ENCODE data around the gene EHF.
A peak's percentile ranks its signal among the peaks of the same experiment; 100 is the strongest.

The EHF gene

DNA sequence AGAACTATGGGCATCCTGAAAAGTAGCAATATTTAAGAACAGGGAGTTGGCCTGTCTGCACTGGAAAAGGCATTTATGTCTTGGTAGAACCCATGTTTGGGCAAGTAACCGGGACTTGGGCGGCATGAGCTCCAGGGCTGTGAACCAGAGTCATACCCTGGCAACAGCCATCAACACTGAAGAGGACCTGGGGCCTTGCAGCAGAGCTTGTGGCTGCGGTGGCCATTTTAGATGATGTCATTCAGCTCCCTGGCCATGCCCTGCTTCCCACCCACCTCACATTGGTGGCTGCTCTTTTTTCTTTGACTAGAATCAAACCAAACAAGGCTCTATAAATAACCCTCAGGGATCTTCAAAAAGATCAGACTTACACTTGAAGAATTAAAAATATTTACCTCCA is 26.6 kb downstream of the EHF start:
- WGBS (ENCODE audit: insufficient coverage): 95% methylated on average over 2 of the region's 3 CpGs
- CTCF ChIA-PET: interaction anchor here (0.6 kb wide), 1 partner anchor 12 kb away, joined by 3 read pairs; no protein-coding TSS in a partner anchor

DNA sequence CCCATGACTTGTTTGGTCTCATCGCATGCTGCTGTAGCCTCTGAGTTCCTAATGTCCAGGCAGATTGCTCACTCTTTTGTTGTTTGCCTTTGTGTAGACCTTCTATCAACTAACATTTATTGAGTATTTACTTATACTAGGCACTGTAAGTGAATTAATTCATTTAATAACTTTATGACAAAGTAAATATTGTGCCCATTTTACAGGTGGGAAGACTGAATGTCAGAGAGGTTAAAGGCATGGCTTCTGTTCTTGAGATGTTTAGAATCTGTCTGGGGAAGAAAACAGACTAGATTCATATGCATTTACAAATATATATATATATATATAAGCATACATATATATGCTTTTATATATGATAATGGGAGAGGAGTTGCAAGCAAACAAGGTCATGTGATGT is 27.1 kb downstream of the EHF start:
- CTCF ChIA-PET: interaction anchor here (0.7 kb wide), 1 partner anchor 8 kb away, joined by 3 read pairs; no protein-coding TSS in a partner anchor

More for the DNA sequence above, 26.6 kb downstream of the EHF start:
- no peak overlapping the region for H3K27ac ChIP-seq (ENCODE audit: insufficient read depth in 1 of 2, low read depth in 1 of 2, low read length in 2 of 2, poor library complexity in 1 of 2, severe bottlenecking in 2 of 2)
- no peaks in the 10 kb centered on the region for H3K9me3 ChIP-seq (ENCODE audit: control extremely low read depth in 1 of 5, control insufficient read depth in 4 of 5, insufficient read depth in 2 of 5, low read depth in 1 of 5, low read length in 4 of 5)
- no peaks in the 10 kb centered on the region for H3K36me3 ChIP-seq (ENCODE audit: control insufficient read depth in 4 of 4, insufficient read depth in 4 of 4, low read length in 3 of 4)
- H3K4me3 ChIP-seq (ENCODE audit: control insufficient read depth in 1 of 7, extremely low read depth in 1 of 7, insufficient read depth in 4 of 7, low read depth in 2 of 7, low read length in 6 of 7): no peak overlapping the region
- peaks cover 0 to 29% (median 9%) of the 10 kb centered on the region in 4 experiments for H3K4me1 ChIP-seq (ENCODE audit: control extremely low read depth in 1 of 4, control insufficient read depth in 4 of 4, insufficient read depth in 4 of 4, low read length in 3 of 4)
- POLR2A ChIA-PET: no interaction called here
- DNase-seq: peak in 1 of 3 donors; percentile 13
- H3K27me3 ChIP-seq (replicated peaks in 2 of 5; ENCODE audit: control insufficient read depth in 4 of 5, insufficient read depth in 5 of 5, low read length in 4 of 5): no peaks in the 10 kb centered on the region

DNA sequence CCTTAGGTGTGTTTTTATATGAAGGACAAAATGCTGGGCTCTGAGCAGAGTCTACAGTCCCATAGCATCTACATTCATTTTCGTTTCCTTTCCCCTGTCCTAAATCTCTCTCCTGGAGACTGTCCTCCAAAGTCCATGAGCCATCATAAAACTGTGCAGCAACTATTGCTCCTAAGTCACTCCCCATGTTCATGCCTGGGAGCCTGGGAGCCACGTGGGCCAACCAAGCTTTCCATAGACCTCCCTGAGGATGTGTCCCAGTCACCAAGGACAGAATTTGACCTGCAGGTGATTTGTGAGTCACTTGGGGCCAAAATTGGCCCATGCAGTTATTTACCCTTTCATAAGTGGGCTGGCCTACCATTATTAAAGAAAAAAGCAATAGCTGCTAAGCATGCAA is 28.7 kb downstream of the EHF start:
- Histone ChIP-seq H3K36me3 (ENCODE audit: control insufficient read depth in 4 of 4, insufficient read depth in 4 of 4, low read length in 3 of 4) (no peaks in the 10 kb centered on the region), H3K27me3 (replicated peaks in 2 of 5; ENCODE audit: control insufficient read depth in 4 of 5, insufficient read depth in 5 of 5, low read length in 4 of 5) (no peaks in the 10 kb centered on the region), H3K9me3 (ENCODE audit: control extremely low read depth in 1 of 5, control insufficient read depth in 4 of 5, insufficient read depth in 2 of 5, low read depth in 1 of 5, low read length in 4 of 5) (no peaks in the 10 kb centered on the region), H3K27ac (ENCODE audit: insufficient read depth in 1 of 2, low read depth in 1 of 2, low read length in 2 of 2, poor library complexity in 1 of 2, severe bottlenecking in 2 of 2) (no peak overlapping the region), H3K4me3 (ENCODE audit: control insufficient read depth in 1 of 7, extremely low read depth in 1 of 7, insufficient read depth in 4 of 7, low read depth in 2 of 7, low read length in 6 of 7) (no peak overlapping the region), H3K4me1 (ENCODE audit: control extremely low read depth in 1 of 4, control insufficient read depth in 4 of 4, insufficient read depth in 4 of 4, low read length in 3 of 4) (peaks cover 0 to 35% (median 13%) of the 10 kb centered on the region in 4 experiments)
- ChIA-PET CTCF (no interaction called here), POLR2A (no interaction called here)
- WGBS (ENCODE audit: insufficient coverage): 95% methylated on average over 2 of the region's 2 CpGs
- DNase-seq: no peak

More for the DNA sequence above, 27.1 kb downstream of the EHF start:
- DNase-seq: no peak
- peaks cover 0 to 34% (median 12%) of the 10 kb centered on the region in 4 experiments for H3K4me1 ChIP-seq (ENCODE audit: control extremely low read depth in 1 of 4, control insufficient read depth in 4 of 4, insufficient read depth in 4 of 4, low read length in 3 of 4)
- no peaks in the 10 kb centered on the region for H3K9me3 ChIP-seq (ENCODE audit: control extremely low read depth in 1 of 5, control insufficient read depth in 4 of 5, insufficient read depth in 2 of 5, low read depth in 1 of 5, low read length in 4 of 5)
- WGBS (ENCODE audit: insufficient coverage): no CpG with 5 or more reads among the region's 1 CpG
- POLR2A ChIA-PET: no interaction called here
- H3K27ac ChIP-seq (ENCODE audit: insufficient read depth in 1 of 2, low read depth in 1 of 2, low read length in 2 of 2, poor library complexity in 1 of 2, severe bottlenecking in 2 of 2): no peak overlapping the region
- H3K27me3 ChIP-seq (replicated peaks in 2 of 5; ENCODE audit: control insufficient read depth in 4 of 5, insufficient read depth in 5 of 5, low read length in 4 of 5): no peaks in the 10 kb centered on the region
- no peaks in the 10 kb centered on the region for H3K36me3 ChIP-seq (ENCODE audit: control insufficient read depth in 4 of 4, insufficient read depth in 4 of 4, low read length in 3 of 4)
- no peak overlapping the region for H3K4me3 ChIP-seq (ENCODE audit: control insufficient read depth in 1 of 7, extremely low read depth in 1 of 7, insufficient read depth in 4 of 7, low read depth in 2 of 7, low read length in 6 of 7)

DNA sequence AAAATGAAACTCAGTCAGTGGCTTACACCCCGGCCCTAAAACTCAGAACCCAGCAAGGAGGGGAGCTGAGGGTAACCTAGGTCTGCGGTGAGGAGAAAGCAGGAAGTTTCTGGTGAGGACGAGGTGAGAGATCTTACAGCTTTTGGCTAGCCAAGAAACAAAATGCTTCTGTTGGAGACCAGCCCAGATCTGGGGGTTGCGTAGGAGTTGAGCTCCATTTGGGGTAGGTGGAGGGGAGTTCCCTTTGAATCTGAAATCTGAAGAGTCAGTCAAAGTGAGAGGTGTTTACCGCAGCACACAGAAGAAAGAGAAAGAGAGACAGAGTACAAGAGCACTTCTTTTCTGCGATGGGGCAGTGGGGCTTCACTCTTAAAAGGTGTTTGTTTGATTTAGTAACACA is 29.6 kb downstream of the EHF start:
- 30% methylated on average over 5 of the region's 6 CpGs for WGBS (ENCODE audit: insufficient coverage)
- peak; percentile 49 to 90 (median 88) for DNase-seq
- peak overlapping the region in 1 of 7 experiments; percentile 45 for H3K4me3 ChIP-seq (ENCODE audit: control insufficient read depth in 1 of 7, extremely low read depth in 1 of 7, insufficient read depth in 4 of 7, low read depth in 2 of 7, low read length in 6 of 7)
- no peaks in the 10 kb centered on the region for H3K36me3 ChIP-seq (ENCODE audit: control insufficient read depth in 4 of 4, insufficient read depth in 4 of 4, low read length in 3 of 4)
- ChIA-PET POLR2A (no interaction called here), CTCF (interaction anchor here (1.5 kb wide), 1 partner anchor 21 kb away, joined by 4 read pairs; no protein-coding TSS in a partner anchor)
- no peaks in the 10 kb centered on the region for H3K27me3 ChIP-seq (replicated peaks in 2 of 5; ENCODE audit: control insufficient read depth in 4 of 5, insufficient read depth in 5 of 5, low read length in 4 of 5)
- H3K27ac ChIP-seq (ENCODE audit: insufficient read depth in 1 of 2, low read depth in 1 of 2, low read length in 2 of 2, poor library complexity in 1 of 2, severe bottlenecking in 2 of 2): no peak overlapping the region
- H3K4me1 ChIP-seq (ENCODE audit: control extremely low read depth in 1 of 4, control insufficient read depth in 4 of 4, insufficient read depth in 4 of 4, low read length in 3 of 4): peaks cover 3 to 39% (median 15%) of the 10 kb centered on the region in 4 experiments
- H3K9me3 ChIP-seq (ENCODE audit: control extremely low read depth in 1 of 5, control insufficient read depth in 4 of 5, insufficient read depth in 2 of 5, low read depth in 1 of 5, low read length in 4 of 5): no peaks in the 10 kb centered on the region

DNA sequence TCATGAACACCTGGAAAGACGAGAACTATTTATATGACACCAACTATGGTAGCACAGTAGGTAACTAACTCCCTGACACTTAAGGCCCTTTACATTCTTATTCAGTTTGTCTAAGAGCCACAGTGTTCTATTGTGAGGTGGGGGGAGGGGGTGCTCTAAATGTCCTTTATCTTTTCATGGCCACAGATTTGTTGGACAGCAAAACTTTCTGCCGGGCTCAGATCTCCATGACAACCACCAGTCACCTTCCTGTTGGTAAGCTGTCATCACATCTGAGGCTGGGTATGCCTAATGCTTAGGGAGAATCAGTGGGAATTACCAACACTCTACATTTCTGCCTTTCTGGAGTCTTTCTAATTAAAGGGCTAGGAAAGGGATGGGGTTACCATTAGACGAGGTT is 30.7 kb downstream of the EHF start:
- H3K9me3 ChIP-seq (ENCODE audit: control extremely low read depth in 1 of 5, control insufficient read depth in 4 of 5, insufficient read depth in 2 of 5, low read depth in 1 of 5, low read length in 4 of 5): no peaks in the 10 kb centered on the region
- POLR2A ChIA-PET: interaction anchor here (0.6 kb wide), 1 partner anchor 114 kb away, joined by 6 read pairs; no protein-coding TSS in a partner anchor
- no peaks in the 10 kb centered on the region for H3K36me3 ChIP-seq (ENCODE audit: control insufficient read depth in 4 of 4, insufficient read depth in 4 of 4, low read length in 3 of 4)
- H3K27me3 ChIP-seq (replicated peaks in 2 of 5; ENCODE audit: control insufficient read depth in 4 of 5, insufficient read depth in 5 of 5, low read length in 4 of 5): no peaks in the 10 kb centered on the region
- WGBS (ENCODE audit: insufficient coverage): 70% methylated on average over 2 of the region's 3 CpGs
- CTCF ChIA-PET: interaction anchor here (1.5 kb wide), 1 partner anchor 20 kb away, joined by 4 read pairs; no protein-coding TSS in a partner anchor
- H3K4me1 ChIP-seq (ENCODE audit: control extremely low read depth in 1 of 4, control insufficient read depth in 4 of 4, insufficient read depth in 4 of 4, low read length in 3 of 4): peaks cover 3 to 39% (median 15%) of the 10 kb centered on the region in 4 experiments
- no peak overlapping the region for H3K27ac ChIP-seq (ENCODE audit: insufficient read depth in 1 of 2, low read depth in 1 of 2, low read length in 2 of 2, poor library complexity in 1 of 2, severe bottlenecking in 2 of 2)
- peak; percentile 13 to 62 (median 58) for DNase-seq
- no peak overlapping the region for H3K4me3 ChIP-seq (ENCODE audit: control insufficient read depth in 1 of 7, extremely low read depth in 1 of 7, insufficient read depth in 4 of 7, low read depth in 2 of 7, low read length in 6 of 7)

DNA sequence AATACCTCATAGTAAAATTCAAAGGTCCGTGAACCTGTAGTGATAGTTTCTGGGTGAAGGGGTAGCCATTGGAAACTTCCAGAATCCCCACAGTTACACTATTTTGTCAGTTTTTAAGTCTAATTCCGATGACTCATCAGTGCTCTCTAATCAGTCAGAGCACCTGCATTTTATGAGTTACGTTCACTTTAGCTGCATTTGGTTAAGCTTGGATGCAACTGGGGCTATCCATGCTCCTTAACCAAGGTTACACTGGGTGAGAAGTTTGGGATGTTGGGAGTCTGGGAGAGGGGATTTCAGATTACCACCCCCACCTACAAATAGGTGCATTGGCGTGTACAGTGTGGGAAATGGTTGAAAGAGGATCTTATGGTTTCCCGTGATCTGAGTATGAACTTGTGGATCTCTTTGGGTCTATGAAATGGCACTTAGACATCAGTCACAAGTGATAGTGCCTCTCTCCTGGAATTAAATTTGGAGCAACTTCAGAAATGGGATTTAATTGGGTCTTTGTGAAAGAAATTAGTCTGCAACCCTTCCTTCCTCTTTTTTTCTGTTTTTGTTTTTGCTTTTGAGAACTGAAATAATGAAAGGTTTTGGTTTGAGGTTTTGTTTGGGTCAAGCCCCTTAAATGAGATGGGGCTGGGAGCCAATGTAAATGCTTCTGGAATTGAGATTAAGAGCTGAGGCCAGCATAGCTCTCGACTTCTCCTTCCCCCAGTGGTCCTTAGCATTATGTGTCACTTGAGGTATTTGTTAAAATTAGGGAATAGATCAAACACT is 31.5 kb downstream of the EHF start:
- Histone ChIP-seq H3K27me3 (replicated peaks in 2 of 5; ENCODE audit: control insufficient read depth in 4 of 5, insufficient read depth in 5 of 5, low read length in 4 of 5) (no peaks in the 10 kb centered on the region), H3K4me3 (ENCODE audit: control insufficient read depth in 1 of 7, extremely low read depth in 1 of 7, insufficient read depth in 4 of 7, low read depth in 2 of 7, low read length in 6 of 7) (no peak overlapping the region), H3K27ac (ENCODE audit: insufficient read depth in 1 of 2, low read depth in 1 of 2, low read length in 2 of 2, poor library complexity in 1 of 2, severe bottlenecking in 2 of 2) (no peak overlapping the region), H3K36me3 (ENCODE audit: control insufficient read depth in 4 of 4, insufficient read depth in 4 of 4, low read length in 3 of 4) (no peaks in the 10 kb centered on the region), H3K9me3 (ENCODE audit: control extremely low read depth in 1 of 5, control insufficient read depth in 4 of 5, insufficient read depth in 2 of 5, low read depth in 1 of 5, low read length in 4 of 5) (no peaks in the 10 kb centered on the region), H3K4me1 (ENCODE audit: control extremely low read depth in 1 of 4, control insufficient read depth in 4 of 4, insufficient read depth in 4 of 4, low read length in 3 of 4) (peaks cover 3 to 39% (median 15%) of the 10 kb centered on the region in 4 experiments)
- DNase-seq: peak; percentile 19 to 67 (median 54)
- POLR2A ChIA-PET: no interaction called here
- WGBS (ENCODE audit: insufficient coverage): 100% methylated on average over 2 of the region's 6 CpGs
- CTCF ChIA-PET: interaction anchor here (1.1 kb wide), 1 partner anchor 203 kb away, joined by 3 read pairs; no protein-coding TSS in a partner anchor

DNA sequence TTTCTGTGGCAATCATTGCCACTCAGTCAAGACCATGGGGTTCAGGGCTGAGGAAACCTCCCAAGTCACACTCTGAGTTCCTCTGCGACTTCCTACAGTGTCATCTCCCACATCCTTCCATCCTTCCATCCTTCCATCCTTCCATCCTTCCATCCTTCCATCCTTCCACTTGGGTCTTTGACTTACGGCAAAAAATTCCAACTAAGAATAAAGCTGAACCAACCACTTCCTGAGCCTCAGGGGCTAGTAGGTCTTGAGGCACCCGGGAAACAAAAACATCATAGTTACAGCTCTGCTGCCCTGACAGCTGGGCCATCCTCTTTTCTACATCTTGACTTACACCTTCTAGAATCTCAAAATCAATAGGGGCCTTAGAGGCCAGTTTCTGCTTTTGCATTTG is 32.1 kb downstream of the EHF start:
- CTCF ChIA-PET: interaction anchor here (1.1 kb wide), 1 partner anchor 202 kb away, joined by 3 read pairs; no protein-coding TSS in a partner anchor
- DNase-seq: no peak
- no peaks in the 10 kb centered on the region for H3K36me3 ChIP-seq (ENCODE audit: control insufficient read depth in 4 of 4, insufficient read depth in 4 of 4, low read length in 3 of 4)
- no peaks in the 10 kb centered on the region for H3K9me3 ChIP-seq (ENCODE audit: control extremely low read depth in 1 of 5, control insufficient read depth in 4 of 5, insufficient read depth in 2 of 5, low read depth in 1 of 5, low read length in 4 of 5)
- H3K27me3 ChIP-seq (replicated peaks in 2 of 5; ENCODE audit: control insufficient read depth in 4 of 5, insufficient read depth in 5 of 5, low read length in 4 of 5): no peaks in the 10 kb centered on the region
- H3K27ac ChIP-seq (ENCODE audit: insufficient read depth in 1 of 2, low read depth in 1 of 2, low read length in 2 of 2, poor library complexity in 1 of 2, severe bottlenecking in 2 of 2): no peak overlapping the region
- no peak overlapping the region for H3K4me3 ChIP-seq (ENCODE audit: control insufficient read depth in 1 of 7, extremely low read depth in 1 of 7, insufficient read depth in 4 of 7, low read depth in 2 of 7, low read length in 6 of 7)
- WGBS (ENCODE audit: insufficient coverage): 94% methylated on average over 3 of the region's 3 CpGs
- H3K4me1 ChIP-seq (ENCODE audit: control extremely low read depth in 1 of 4, control insufficient read depth in 4 of 4, insufficient read depth in 4 of 4, low read length in 3 of 4): peaks cover 3 to 39% (median 15%) of the 10 kb centered on the region in 4 experiments
- POLR2A ChIA-PET: no interaction called here

All from common myeloid progenitor, CD34-positive (primary cell).